Measurements from ENCODE around the gene PKD1L1. TPM values are rescaled to one million over a fixed set of nuclear protein-coding genes. Genes with fewer than 3 reads are reported as not detected.
A peak's percentile ranks its signal among the peaks of the same experiment; 100 is the strongest.

Gene PKD1L1
- total RNA-seq, 1 experiment from 2014 or later: 0.17 TPM

DNA sequence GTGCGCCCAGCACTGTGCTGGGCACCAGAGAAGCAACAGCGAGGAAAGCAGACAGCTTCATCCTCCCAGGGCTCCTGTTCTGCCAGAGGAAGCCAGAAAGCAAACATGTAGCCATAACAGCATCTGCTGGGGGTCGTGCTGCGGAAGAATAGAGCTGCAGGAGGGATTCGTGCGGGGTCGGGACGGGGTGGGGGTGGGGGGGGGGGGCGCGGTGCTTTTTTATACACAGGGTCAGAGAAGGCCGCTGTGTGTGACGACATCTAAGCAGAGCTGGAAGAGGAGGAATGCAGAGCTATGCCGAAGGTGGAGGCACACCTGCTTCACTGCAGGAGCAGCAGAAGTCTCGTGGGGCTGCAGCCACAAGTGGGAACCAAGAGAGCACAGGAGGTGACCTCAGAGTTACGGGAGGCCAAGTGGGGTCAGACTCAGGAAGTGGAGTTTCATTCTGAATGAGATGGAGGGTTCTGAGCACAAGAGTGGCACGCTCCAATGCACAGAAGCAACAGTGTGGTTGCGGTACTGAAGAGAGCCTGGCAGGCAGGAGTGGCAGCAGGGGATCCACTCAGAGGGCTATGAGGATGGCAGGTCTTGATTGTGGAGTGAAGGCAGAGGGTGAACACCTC is 11.1 kb downstream of the PKD1L1 start:
- H3T11ph ChIP-seq (ENCODE audit: low read length): no peak overlapping the region
- peaks cover 8% of the 10 kb centered on the region; the same call in 1 of the 2 replicates for H3K4me1 ChIP-seq (ENCODE audit: insufficient read depth, low read length)
- no peak overlapping the region for H3K56ac ChIP-seq (ENCODE audit: insufficient read length, low read depth, low read length)
- no peaks in the 10 kb centered on the region for H3K27me3 ChIP-seq (ENCODE audit: insufficient read depth, low read length)
- H3K27ac ChIP-seq (ENCODE audit: insufficient read length, low read depth, low read length): no peak overlapping the region
- no peaks in the 10 kb centered on the region for H3K9me3 ChIP-seq (ENCODE audit: control insufficient read depth, low read depth, low read length)
- no peak overlapping the region for H2BK15ac ChIP-seq (ENCODE audit: low read depth, low read length)
- WGBS (ENCODE audit: extremely low coverage, insufficient read length, low lambda C conversion rate): no CpG with 5 or more reads among the region's 17 CpGs
- no peak overlapping the region for H2AK5ac ChIP-seq (ENCODE audit: insufficient read length, low read length)
- no peaks in the 10 kb centered on the region for H3K36me3 Mint-ChIP-seq (ENCODE audit: insufficient read depth in 1 of 3, low read depth in 3 of 3)
- no peak overlapping the region for H2BK20ac ChIP-seq (ENCODE audit: low read depth, low read length, poor library complexity, severe bottlenecking)
- H3K4me2 ChIP-seq (ENCODE audit: insufficient read depth, insufficient read length, low read length): no peak overlapping the region
- H3K4me3 Mint-ChIP-seq: no peak overlapping the region
- H3K79me2 ChIP-seq (ENCODE audit: insufficient read depth, low read length): no peaks in the 10 kb centered on the region
- no peaks in the 10 kb centered on the region for H3K79me1 ChIP-seq (ENCODE audit: insufficient read depth, low read depth, low read length, poor library complexity, severe bottlenecking)
- no peak overlapping the region for H3K23ac ChIP-seq (ENCODE audit: insufficient read length, low read depth, low read length)
- no peak overlapping the region for H4K5ac ChIP-seq (ENCODE audit: insufficient read length, low read depth, low read length)
- H4K91ac ChIP-seq (ENCODE audit: insufficient read length, low read depth, low read length): no peak overlapping the region
- H2BK5ac ChIP-seq (ENCODE audit: insufficient read length, low read length): no peak overlapping the region
- DNase-seq: no peak
- H3K9ac ChIP-seq (ENCODE audit: extremely low read depth, insufficient read length, low read length): no peak overlapping the region
- no peak overlapping the region for H3K18ac ChIP-seq (ENCODE audit: insufficient read length, low read depth, low read length)
- no peak overlapping the region for H3K14ac ChIP-seq (ENCODE audit: insufficient read depth, low read length)
- H2AFZ ChIP-seq (ENCODE audit: low read length): no peak overlapping the region
- H2BK12ac ChIP-seq (ENCODE audit: insufficient read length, low read depth, low read length): no peak overlapping the region
- H4K8ac ChIP-seq (replicated peaks; ENCODE audit: insufficient read length, low read depth, low read length): no peak overlapping the region
- peak overlapping the region; percentile 14 to 78 (median 53); a peak in 3 of 7 replicates for H3K27ac Mint-ChIP-seq
- TF ChIP-seq, protein P1, sequence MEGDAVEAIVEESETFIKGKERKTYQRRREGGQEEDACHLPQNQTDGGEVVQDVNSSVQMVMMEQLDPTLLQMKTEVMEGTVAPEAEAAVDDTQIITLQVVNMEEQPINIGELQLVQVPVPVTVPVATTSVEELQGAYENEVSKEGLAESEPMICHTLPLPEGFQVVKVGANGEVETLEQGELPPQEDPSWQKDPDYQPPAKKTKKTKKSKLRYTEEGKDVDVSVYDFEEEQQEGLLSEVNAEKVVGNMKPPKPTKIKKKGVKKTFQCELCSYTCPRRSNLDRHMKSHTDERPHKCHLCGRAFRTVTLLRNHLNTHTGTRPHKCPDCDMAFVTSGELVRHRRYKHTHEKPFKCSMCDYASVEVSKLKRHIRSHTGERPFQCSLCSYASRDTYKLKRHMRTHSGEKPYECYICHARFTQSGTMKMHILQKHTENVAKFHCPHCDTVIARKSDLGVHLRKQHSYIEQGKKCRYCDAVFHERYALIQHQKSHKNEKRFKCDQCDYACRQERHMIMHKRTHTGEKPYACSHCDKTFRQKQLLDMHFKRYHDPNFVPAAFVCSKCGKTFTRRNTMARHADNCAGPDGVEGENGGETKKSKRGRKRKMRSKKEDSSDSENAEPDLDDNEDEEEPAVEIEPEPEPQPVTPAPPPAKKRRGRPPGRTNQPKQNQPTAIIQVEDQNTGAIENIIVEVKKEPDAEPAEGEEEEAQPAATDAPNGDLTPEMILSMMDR (conservative IDR thresholded peaks at IDR 0.05): no peak
- peaks cover 45 to 48% of the 10 kb centered on the region in 2 experiments for H3K4me1 Mint-ChIP-seq
- H3K23me2 ChIP-seq (ENCODE audit: insufficient read length, low read depth, low read length, poor library complexity, severe bottlenecking): no peaks in the 10 kb centered on the region
- H3K27me3 Mint-ChIP-seq (ENCODE audit: low read depth): no peaks in the 10 kb centered on the region
- no peak overlapping the region for H2BK120ac ChIP-seq (ENCODE audit: low read depth, low read length, poor library complexity, severe bottlenecking)
- no peaks in the 10 kb centered on the region for H3K9me3 Mint-ChIP-seq
- H3K4ac ChIP-seq (ENCODE audit: low read depth, low read length): no peak overlapping the region
- H4K20me1 ChIP-seq (ENCODE audit: control insufficient read depth, insufficient read depth, insufficient read length): no peaks in the 10 kb centered on the region
